ENCODE results near the gene TESMIN.

TESMIN gene

DNA sequence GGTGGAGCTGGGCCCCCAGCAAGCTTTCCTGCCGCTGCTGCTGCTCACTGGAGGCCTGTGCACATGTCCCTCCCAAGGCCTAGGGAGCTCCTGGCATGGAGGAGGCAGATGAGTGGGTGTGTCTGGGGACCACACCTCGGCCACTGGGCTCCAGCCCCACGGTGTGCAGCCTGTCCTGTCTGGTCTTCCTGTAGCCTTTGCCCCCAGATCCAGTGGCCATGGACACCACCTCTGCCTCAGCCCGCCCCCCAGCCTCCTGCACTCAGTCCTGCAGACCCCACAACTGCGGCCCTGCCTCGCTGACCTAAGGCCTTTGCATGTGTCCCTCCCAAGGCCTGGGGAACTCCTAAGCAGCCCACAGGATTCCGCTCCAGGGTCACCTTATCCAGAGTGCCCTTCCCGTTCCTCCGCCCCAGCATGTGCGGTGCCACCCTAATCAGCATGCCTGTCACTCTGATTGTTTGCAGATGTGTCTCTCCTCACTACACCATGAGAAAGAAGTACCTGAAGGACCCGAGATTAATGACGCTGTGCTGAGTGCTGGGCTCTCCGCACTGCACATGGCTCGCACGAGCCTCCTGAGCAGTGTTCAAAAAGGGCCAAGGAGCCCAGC is 58.3 kb downstream of the TESMIN start:
- no peak overlapping the region for H3K4me3 ChIP-seq (ENCODE audit: low read length)
- DNase-seq (ENCODE audit: low read depth, low spot score) = no peak
- H3K27me3 ChIP-seq (ENCODE audit: control insufficient read depth, insufficient read depth, low read length) = no peaks in the 10 kb centered on the region
- no peak overlapping the region for H3K27ac ChIP-seq (ENCODE audit: low read length)
- no peaks in the 10 kb centered on the region for H3K9me3 ChIP-seq (ENCODE audit: control insufficient read depth, insufficient read depth, low read length)
- no peaks in the 10 kb centered on the region; the same call in 1 of the 2 replicates for H3K36me3 ChIP-seq (ENCODE audit: control insufficient read depth, insufficient read depth, low read length)
- peaks cover 9% of the 10 kb centered on the region for H3K4me1 ChIP-seq (ENCODE audit: control insufficient read depth, insufficient read depth, low read length)
- WGBS (ENCODE audit: insufficient coverage, insufficient read length) = no CpG with 5 or more reads among the region's 15 CpGs

DNA sequence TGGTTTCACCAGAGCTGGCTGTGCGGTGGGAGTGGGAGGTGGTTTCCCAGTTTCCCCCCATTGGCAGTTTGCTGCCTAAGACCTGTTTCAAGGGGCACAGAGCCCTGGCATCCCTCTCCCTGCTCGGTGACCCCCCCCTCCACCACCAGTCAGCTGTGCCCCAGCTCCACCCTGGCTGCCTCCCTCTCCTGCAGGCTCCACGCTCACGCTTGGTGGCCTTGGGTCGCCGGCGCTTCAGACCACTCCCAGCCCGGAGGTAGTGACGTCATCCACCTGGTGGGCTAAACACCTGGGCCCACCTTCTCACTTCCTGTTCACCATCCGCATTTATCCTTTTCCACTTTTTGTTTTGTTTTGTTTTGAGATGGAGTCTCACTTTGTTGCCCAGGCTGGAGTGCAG is 59.2 kb downstream of the TESMIN start:
- no CpG with 5 or more reads among the region's 10 CpGs for WGBS (ENCODE audit: insufficient coverage, insufficient read length)

DNA sequence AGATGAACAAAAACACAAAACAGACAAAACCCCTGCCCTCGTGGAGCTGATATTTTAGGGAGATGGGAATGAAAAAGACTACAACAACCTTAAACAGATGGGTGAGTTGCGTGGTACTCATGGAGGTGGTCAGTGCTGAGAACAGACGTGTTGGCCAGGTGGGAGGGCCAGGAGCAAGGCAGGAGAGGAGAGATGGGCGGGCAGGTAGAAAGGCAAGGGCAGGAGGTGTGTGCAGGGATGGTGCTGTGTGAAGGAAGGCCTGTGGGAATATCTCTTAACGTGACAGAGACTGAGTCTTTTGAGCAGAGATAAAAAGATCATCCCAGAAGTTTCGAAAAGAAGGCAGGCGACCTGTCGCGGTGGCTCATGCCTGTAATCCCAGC is 59.9 kb downstream of the TESMIN start:
- Histone ChIP-seq H3K27ac (ENCODE audit: low read length) (no peak overlapping the region), H3K27me3 (ENCODE audit: control insufficient read depth, insufficient read depth, low read length) (no peaks in the 10 kb centered on the region), H3K4me1 (ENCODE audit: control insufficient read depth, insufficient read depth, low read length) (peaks cover 9% of the 10 kb centered on the region), H3K9me3 (ENCODE audit: control insufficient read depth, insufficient read depth, low read length) (no peaks in the 10 kb centered on the region), H3K4me3 (ENCODE audit: low read length) (no peak overlapping the region), H3K36me3 (ENCODE audit: control insufficient read depth, insufficient read depth, low read length) (peaks cover 5% of the 10 kb centered on the region)
- DNase-seq (ENCODE audit: low read depth, low spot score) = no peak
- no CpG with 5 or more reads among the region's 9 CpGs for WGBS (ENCODE audit: insufficient coverage, insufficient read length)

More for the DNA sequence above, 59.2 kb downstream of the TESMIN start:
- Histone ChIP-seq H3K4me3 (ENCODE audit: low read length) (no peak overlapping the region), H3K27me3 (ENCODE audit: control insufficient read depth, insufficient read depth, low read length) (no peaks in the 10 kb centered on the region), H3K4me1 (ENCODE audit: control insufficient read depth, insufficient read depth, low read length) (peaks cover 9% of the 10 kb centered on the region), H3K27ac (ENCODE audit: low read length) (no peak overlapping the region), H3K36me3 (ENCODE audit: control insufficient read depth, insufficient read depth, low read length) (peaks cover 5% of the 10 kb centered on the region), H3K9me3 (ENCODE audit: control insufficient read depth, insufficient read depth, low read length) (no peaks in the 10 kb centered on the region)
- DNase-seq (ENCODE audit: low read depth, low spot score) = no peak

DNA sequence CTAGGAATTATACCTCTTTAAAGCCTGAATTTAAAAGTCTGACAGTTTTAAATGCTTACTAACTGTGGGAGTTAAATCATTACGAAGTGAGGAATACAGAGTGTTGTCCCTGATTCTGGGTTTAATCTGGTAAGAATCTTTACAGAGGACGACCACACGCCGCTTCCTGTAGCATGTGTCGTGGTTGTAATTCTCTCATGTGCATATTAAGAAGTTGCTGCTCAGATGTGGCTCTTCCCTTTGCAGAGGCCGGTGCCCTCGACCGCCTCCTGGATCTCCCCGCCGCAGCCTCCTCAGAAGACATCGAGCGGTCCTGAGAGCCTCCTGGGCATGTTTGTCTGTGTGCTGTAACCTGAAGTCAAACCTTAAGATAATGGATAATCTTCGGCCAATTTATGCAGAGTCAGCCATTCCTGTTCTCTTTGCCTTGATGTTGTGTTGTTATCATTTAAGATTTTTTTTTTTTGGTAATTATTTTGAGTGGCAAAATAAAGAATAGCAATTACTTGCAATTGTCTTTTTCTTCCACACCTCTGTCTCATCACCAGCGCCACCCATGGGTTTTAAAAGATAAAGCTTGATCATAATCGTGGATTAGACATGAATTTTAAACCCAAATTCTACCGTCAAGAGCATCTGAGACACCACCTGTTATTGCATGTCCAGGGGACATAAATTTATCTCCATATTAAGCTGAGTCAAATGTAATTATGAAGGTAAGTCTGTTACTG is 60.5 kb downstream of the TESMIN start:
- Histone ChIP-seq H3K27ac (ENCODE audit: low read length) (no peak overlapping the region), H3K36me3 (ENCODE audit: control insufficient read depth, insufficient read depth, low read length) (peaks cover 5% of the 10 kb centered on the region), H3K4me1 (ENCODE audit: control insufficient read depth, insufficient read depth, low read length) (peaks cover 11% of the 10 kb centered on the region), H3K27me3 (ENCODE audit: control insufficient read depth, insufficient read depth, low read length) (no peaks in the 10 kb centered on the region), H3K4me3 (ENCODE audit: low read length) (no peak overlapping the region), H3K9me3 (ENCODE audit: control insufficient read depth, insufficient read depth, low read length) (no peaks in the 10 kb centered on the region)
- DNase-seq (ENCODE audit: low read depth, low spot score) = no peak
- WGBS (ENCODE audit: insufficient coverage, insufficient read length) = no CpG with 5 or more reads among the region's 16 CpGs

DNA sequence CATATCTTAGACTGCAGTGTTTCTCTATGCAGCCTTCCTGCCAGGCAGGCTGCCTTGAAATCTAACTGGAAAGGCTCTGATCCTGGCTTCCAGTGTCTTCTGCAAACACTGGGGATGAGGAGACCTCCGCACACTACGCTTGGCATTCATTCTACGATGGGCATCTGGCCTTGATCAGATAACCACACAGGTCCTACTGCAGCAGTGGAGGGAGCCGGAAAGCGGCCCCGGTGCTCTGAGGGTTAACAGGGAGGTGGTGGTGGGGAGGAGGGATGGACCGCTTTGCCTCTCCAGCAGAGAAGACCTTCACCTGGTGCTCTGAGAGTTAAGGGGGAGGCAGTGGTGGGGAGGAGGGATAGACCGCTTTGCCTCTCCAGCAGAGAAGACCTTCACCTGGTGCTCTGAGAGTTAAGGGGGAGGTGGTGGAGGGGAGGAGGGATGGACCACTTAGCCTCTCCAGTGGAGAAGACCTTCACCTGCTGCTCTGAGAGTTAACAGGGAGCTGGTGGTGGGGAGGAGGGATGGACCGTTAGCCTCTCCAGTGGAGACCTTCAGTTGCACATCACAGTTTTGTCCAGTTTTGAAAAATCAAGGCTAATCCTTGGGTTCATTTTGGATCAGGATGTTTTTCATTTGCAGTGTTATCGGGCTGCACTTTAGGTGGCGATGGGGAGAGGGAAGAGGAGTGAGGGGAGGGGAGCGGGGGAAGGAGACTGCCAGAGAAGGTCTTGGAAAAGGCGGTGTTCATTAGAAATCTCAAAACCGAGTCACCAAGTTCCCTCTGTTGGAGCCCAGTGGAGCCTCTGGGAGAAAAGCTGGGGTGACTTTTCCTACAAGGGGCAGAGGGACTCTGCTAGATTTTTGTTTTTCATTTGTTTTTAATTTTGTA is 61.3 kb downstream of the TESMIN start:
- Histone ChIP-seq H3K4me1 (ENCODE audit: control insufficient read depth, insufficient read depth, low read length) (peaks cover 15% of the 10 kb centered on the region), H3K36me3 (ENCODE audit: control insufficient read depth, insufficient read depth, low read length) (peaks cover 5% of the 10 kb centered on the region), H3K27me3 (ENCODE audit: control insufficient read depth, insufficient read depth, low read length) (no peaks in the 10 kb centered on the region; the same call in 1 of the 2 replicates), H3K4me3 (ENCODE audit: low read length) (no peak overlapping the region), H3K9me3 (ENCODE audit: control insufficient read depth, insufficient read depth, low read length) (no peaks in the 10 kb centered on the region), H3K27ac (ENCODE audit: low read length) (no peak overlapping the region)
- DNase-seq (ENCODE audit: low read depth, low spot score) = no peak
- WGBS (ENCODE audit: insufficient coverage, insufficient read length) = no CpG with 5 or more reads among the region's 14 CpGs

DNA sequence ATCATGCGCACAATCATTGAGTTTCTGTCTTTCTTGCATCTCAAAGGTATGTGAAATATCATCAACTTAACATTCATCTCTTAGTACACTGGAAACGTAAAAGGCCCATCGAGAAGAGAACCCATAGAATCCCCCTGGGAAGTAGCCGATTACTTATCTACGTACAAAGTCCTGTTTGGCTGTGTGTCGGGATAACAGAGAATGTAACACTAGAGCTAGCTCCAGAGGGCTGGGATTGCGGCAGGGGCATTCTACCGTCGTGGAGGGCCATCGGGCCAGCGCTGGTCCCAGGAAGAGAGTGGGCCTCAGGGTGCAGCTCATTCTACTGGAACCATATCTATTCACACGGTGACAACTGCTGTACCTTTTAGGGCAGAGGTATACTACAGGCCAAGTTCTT is 62.4 kb downstream of the TESMIN start:
- WGBS (ENCODE audit: insufficient coverage, insufficient read length) = no CpG with 5 or more reads among the region's 12 CpGs
- Histone ChIP-seq H3K27ac (ENCODE audit: low read length) (no peak overlapping the region), H3K9me3 (ENCODE audit: control insufficient read depth, insufficient read depth, low read length) (no peaks in the 10 kb centered on the region), H3K36me3 (ENCODE audit: control insufficient read depth, insufficient read depth, low read length) (peaks cover 5% of the 10 kb centered on the region), H3K27me3 (ENCODE audit: control insufficient read depth, insufficient read depth, low read length) (no peaks in the 10 kb centered on the region; the same call in 1 of the 2 replicates), H3K4me1 (ENCODE audit: control insufficient read depth, insufficient read depth, low read length) (peaks cover 16% of the 10 kb centered on the region), H3K4me3 (ENCODE audit: low read length) (no peak overlapping the region)
- no peak for DNase-seq (ENCODE audit: low read depth, low spot score)

DNA sequence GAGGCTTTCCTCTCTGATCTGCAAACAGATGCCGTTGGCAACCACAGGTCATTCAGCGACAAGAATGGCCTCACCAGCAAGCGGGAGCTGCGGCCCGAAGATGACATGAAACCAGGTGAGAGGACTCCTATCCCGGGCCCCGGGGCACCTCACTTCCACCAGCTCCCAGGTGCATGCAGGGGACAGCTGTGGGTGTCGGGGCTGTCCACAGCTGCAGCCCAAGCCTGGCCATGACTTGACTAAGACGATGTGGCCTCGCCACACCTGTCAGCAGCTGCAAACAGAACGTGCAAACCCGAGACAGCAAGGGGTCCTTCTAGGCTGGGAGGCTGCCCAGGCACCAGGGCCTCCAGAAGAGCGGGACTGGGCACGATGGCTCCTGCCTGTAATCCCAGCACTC is 63.3 kb downstream of the TESMIN start:
- peaks cover 5% of the 10 kb centered on the region for H3K36me3 ChIP-seq (ENCODE audit: control insufficient read depth, insufficient read depth, low read length)
- H3K4me3 ChIP-seq (ENCODE audit: low read length) = no peak overlapping the region
- no CpG with 5 or more reads among the region's 14 CpGs for WGBS (ENCODE audit: insufficient coverage, insufficient read length)
- H3K27me3 ChIP-seq (ENCODE audit: control insufficient read depth, insufficient read depth, low read length) = peaks cover 5% of the 10 kb centered on the region; the same call in 1 of the 2 replicates
- no peak for DNase-seq (ENCODE audit: low read depth, low spot score)
- H3K9me3 ChIP-seq (ENCODE audit: control insufficient read depth, insufficient read depth, low read length) = no peaks in the 10 kb centered on the region
- no peak overlapping the region for H3K27ac ChIP-seq (ENCODE audit: low read length)
- H3K4me1 ChIP-seq (ENCODE audit: control insufficient read depth, insufficient read depth, low read length) = peaks cover 14% of the 10 kb centered on the region

DNA sequence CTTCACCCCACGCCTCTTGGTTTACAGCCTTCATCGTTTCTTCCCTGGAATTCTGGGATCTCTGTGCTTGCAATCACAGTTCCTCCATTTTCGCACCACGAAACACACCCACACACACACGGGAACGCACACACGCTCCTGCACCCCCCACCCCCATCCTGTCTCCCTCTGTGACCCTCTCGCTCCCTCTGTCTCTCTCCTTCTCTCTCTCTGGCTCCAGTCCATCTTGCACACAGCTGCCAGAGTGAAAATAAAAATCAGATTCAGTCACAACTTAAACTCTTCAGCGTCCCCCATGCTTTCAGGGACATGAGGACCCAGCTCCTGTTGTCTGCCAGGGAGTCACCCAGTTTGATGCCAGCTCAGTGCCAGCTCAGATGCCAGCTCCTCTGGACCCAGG is 64.0 kb downstream of the TESMIN start:
- no peak for DNase-seq (ENCODE audit: low read depth, low spot score)
- H3K4me1 ChIP-seq (ENCODE audit: control insufficient read depth, insufficient read depth, low read length) = peaks cover 14% of the 10 kb centered on the region
- H3K27me3 ChIP-seq (ENCODE audit: control insufficient read depth, insufficient read depth, low read length) = peaks cover 5% of the 10 kb centered on the region; the same call in 1 of the 2 replicates
- no peaks in the 10 kb centered on the region for H3K9me3 ChIP-seq (ENCODE audit: control insufficient read depth, insufficient read depth, low read length)
- H3K27ac ChIP-seq (ENCODE audit: low read length) = no peak overlapping the region
- peaks cover 5% of the 10 kb centered on the region for H3K36me3 ChIP-seq (ENCODE audit: control insufficient read depth, insufficient read depth, low read length)
- WGBS (ENCODE audit: insufficient coverage, insufficient read length) = 100% methylated on average over 5 of the region's 9 CpGs
- no peak overlapping the region for H3K4me3 ChIP-seq (ENCODE audit: low read length)

DNA sequence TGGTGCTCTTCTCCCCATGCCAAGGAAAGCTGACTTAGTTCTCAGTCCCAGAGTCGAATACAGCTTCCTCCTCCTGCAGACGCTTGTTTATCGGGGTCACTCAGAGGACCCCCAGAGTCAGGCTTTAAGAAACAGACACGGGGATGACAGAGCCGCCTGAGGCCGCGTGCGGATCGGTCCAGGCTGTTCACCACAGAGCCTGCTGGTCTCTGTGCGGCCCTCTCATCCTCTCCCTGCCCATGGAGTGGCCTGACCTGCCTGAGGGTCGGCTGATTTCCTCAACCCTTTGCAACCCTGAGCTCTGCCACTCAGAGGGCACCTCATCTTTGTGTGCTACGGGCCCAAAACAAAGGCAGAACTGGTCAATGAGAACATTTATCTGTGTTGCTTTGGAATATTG is 64.8 kb downstream of the TESMIN start:
- peaks cover 5% of the 10 kb centered on the region; the same call in 1 of the 2 replicates for H3K27me3 ChIP-seq (ENCODE audit: control insufficient read depth, insufficient read depth, low read length)
- no peak overlapping the region for H3K4me3 ChIP-seq (ENCODE audit: low read length)
- H3K4me1 ChIP-seq (ENCODE audit: control insufficient read depth, insufficient read depth, low read length) = peaks cover 14% of the 10 kb centered on the region
- no peak overlapping the region for H3K27ac ChIP-seq (ENCODE audit: low read length)
- no CpG with 5 or more reads among the region's 12 CpGs for WGBS (ENCODE audit: insufficient coverage, insufficient read length)
- peaks cover 5% of the 10 kb centered on the region for H3K36me3 ChIP-seq (ENCODE audit: control insufficient read depth, insufficient read depth, low read length)
- no peak for DNase-seq (ENCODE audit: low read depth, low spot score)
- H3K9me3 ChIP-seq (ENCODE audit: control insufficient read depth, insufficient read depth, low read length) = no peaks in the 10 kb centered on the region

DNA sequence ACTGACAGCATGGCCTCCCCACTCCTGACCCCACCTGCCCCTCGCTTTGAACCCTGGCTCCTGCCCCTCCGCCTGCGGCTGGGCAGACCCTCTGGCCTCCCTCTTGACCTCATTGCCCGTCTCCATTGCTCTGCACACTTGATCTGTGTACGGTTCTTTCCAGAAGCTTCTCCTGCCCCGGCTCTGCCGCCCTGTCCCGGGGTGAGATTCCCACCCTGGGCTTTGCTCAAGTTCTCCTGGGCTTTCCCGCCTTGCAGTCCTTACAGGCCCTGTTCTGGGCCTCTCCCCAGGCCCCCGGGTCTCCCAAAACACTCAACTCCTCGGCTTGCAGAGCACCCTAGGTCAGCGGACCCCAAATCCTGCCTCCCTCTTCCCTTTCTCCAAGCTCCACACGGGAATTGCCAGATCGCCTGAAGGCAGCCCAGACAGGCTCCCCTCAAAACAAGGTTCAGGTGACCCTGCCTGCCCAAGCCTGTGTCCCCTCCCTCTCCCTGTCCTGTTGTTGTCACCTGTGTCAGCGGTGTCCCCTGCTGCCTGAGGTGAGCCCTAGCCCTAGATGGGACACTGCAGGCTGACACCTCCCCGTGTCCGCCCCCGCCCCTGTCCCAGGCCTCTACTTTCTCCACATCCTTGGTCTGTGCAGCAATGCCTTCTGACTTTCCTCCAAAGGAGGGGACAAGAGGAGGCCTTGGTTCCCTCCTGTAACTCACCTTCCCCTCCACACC is 65.5 kb downstream of the TESMIN start:
- H3K36me3 ChIP-seq (ENCODE audit: control insufficient read depth, insufficient read depth, low read length) = peaks cover 5% of the 10 kb centered on the region
- H3K27ac ChIP-seq (ENCODE audit: low read length) = no peak overlapping the region
- peaks cover 14% of the 10 kb centered on the region for H3K4me1 ChIP-seq (ENCODE audit: control insufficient read depth, insufficient read depth, low read length)
- H3K27me3 ChIP-seq (ENCODE audit: control insufficient read depth, insufficient read depth, low read length) = peaks cover 5% of the 10 kb centered on the region; the same call in 1 of the 2 replicates
- H3K4me3 ChIP-seq (ENCODE audit: low read length) = peak overlapping the region; percentile 61; the same call in 1 of the 2 replicates
- no peaks in the 10 kb centered on the region for H3K9me3 ChIP-seq (ENCODE audit: control insufficient read depth, insufficient read depth, low read length)
- DNase-seq (ENCODE audit: low read depth, low spot score) = no peak
- no CpG with 5 or more reads among the region's 18 CpGs for WGBS (ENCODE audit: insufficient coverage, insufficient read length)

Data from iPS DF 6.9 (cell line).